GM12872 (cell line): ENCODE measurements around the gene CTIF.

Experiments used
- TF ChIP-seq, protein P1 (sequence below): IDR thresholded peaks from 3 replicates; pipeline ENCODE4 v1.5.1; 2011; ENCODE audit warnings: low read depth, mild to moderate bottlenecking, low read length, moderate library complexity; ENCODE audit not compliant: insufficient read depth

CTIF gene

DNA sequence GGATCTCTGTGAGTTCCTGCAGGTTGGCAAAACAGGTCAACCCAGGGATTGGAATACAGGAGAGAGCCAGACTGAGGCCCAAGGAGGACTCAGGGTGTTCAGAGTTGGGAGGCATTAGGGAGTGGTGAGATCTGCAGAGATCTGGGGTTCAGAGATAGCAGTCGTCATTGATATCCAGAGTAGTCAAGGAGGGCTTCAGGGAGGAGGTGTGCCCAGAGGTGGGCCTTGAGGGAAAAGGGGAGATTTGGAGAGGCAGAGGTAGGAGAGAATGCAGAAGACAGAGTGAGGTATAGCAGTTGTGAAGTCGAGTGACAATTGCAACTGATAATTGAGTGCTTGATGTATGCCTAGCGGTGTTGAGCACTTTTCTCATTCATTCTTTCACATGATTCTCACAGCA is 70.3 kb downstream of the CTIF start:
- TF ChIP-seq, protein P1, sequence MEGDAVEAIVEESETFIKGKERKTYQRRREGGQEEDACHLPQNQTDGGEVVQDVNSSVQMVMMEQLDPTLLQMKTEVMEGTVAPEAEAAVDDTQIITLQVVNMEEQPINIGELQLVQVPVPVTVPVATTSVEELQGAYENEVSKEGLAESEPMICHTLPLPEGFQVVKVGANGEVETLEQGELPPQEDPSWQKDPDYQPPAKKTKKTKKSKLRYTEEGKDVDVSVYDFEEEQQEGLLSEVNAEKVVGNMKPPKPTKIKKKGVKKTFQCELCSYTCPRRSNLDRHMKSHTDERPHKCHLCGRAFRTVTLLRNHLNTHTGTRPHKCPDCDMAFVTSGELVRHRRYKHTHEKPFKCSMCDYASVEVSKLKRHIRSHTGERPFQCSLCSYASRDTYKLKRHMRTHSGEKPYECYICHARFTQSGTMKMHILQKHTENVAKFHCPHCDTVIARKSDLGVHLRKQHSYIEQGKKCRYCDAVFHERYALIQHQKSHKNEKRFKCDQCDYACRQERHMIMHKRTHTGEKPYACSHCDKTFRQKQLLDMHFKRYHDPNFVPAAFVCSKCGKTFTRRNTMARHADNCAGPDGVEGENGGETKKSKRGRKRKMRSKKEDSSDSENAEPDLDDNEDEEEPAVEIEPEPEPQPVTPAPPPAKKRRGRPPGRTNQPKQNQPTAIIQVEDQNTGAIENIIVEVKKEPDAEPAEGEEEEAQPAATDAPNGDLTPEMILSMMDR, result no peak

DNA sequence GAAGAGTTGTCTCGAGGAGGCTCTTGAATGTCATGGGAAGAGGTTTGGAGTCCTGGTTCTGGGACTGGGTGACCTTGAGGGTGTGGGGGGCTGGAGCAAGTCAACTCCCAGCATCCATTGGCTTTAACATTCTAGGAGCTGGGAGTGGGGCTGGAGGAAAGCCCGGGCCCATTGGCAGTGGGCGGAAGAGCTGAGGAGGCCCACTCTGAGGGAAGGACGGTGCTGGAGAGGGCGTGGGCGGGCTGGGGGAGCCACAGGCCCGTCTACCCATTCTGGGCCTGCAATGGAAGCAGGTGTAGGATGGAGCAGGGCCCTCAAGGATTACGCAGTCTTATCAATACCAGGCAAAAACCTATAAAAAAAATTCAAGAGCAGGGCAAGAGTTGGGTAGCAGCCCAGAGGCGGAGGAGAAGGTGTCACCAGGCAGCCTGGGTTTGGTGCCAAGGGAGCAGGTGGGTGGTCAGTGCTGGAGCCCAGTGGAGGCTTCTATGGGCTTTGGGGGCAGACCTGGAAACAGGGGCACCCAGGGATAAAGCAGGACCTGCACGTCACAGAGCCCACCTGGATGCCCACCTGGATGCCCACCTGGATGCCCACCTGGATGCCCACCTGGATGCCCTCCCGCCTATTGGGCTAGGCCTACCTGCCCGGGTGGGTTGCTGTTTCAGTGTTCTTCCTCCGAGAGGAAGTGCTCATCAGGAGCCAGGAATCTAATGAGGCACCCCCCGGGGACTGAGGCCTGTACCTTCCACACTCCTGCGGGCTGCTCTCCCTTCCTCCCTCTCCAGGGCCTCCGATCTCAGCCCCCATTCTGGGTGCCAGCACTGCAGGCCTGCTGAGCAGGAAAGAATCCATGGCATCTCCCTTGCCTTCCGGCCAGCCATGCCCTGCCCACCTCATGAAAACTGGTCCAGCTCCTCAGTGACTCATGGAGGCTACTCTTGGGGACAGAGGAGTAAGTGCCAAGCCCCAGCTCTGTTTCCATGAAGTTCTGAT is 71.3 kb downstream of the CTIF start:
- TF ChIP-seq, protein P1, result no peak

DNA sequence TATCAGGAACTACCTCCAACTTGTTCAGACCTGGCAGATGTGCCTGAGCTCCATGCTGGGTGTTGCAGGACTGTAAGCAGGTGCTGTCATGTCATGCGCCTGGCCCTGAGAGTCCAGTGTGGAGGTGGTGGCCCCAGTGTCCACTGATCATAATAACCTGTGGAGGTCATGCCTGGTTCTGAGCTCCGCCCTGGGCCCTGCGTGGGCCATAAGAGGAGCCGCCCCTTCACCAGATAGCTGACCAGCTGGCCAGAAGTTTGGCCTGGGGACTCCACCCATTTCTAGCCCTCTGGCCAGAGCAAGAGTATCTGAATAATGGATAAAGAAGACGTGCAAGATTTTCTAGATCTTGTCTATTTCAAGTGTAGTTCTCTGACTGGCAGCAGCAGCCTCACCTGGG is 72.4 kb downstream of the CTIF start:
- TF ChIP-seq, protein P1, result no peak

DNA sequence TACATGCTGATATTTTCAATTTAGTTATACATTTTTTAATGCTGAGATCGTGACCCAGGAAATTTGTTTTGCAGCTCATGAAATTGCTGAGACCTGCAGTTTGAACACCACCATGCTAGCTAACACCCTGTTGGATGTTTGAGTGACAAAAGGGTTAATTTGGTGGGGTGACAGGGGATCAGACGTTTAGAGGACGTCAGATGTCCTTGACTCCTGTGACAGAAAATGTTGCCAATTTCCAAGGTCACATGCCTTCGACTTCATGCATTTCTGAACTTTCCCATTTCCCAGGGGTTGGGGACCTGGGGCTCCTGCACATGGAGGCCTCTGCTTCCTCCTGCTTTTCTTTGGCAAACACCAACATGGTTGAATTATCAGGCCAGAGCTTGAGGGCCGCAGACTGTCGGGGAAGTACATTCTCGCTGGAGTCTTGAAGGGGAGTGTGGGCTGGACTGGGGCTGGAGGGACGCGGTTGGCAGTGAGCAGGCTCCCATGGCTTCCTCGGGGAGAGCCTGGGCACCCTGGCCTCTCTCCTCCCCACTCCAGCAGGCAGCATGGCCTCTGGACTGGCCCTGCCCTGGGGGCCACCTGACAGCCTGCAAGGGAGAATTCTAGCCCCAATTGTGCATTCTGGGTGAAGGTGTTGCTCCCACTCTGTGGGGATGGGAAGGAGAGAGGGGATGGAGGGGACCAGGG is 73.1 kb downstream of the CTIF start:
- TF ChIP-seq, protein P1, result no peak

DNA sequence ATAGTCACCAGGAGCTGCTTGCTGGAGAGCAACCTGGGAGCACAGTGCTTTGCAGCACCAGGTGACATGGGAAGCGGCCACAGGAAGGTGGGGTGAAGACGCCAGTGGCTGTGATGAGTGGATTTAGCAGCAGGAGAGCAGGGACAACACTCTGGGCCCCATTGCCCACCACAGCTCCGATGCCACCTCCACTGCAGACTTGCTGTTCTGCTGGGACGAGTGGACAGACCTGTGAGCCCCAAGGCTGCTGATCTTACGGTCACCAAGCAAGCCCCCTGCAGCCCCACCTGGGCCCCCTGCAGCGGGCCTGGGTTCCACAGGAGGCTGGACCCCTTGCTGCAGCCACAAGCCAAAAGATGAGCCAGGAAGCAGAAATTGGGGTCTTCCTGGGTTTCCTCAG is 73.7 kb downstream of the CTIF start:
- TF ChIP-seq, protein P1, result no peak

DNA sequence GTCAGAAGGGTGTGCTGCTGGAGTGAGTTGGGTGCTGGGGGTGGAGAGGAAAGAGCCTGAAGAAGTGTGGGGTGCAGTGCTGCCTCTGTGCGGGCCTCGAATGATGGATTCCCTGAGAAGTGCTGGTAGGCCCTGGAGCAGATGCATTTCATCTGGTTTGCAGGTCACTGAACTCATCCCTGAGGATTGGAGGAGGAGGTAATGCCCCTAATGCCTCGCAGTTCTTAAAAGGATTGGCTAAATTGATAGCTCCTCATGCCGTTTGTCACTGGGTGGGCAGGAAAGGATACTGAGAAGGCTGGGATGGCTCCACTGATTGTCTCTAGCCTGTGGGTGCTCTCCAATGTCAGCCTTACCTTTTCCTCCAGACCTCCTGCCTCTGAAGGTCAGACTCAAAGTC is 74.1 kb downstream of the CTIF start:
- TF ChIP-seq, protein P1, result no peak

DNA sequence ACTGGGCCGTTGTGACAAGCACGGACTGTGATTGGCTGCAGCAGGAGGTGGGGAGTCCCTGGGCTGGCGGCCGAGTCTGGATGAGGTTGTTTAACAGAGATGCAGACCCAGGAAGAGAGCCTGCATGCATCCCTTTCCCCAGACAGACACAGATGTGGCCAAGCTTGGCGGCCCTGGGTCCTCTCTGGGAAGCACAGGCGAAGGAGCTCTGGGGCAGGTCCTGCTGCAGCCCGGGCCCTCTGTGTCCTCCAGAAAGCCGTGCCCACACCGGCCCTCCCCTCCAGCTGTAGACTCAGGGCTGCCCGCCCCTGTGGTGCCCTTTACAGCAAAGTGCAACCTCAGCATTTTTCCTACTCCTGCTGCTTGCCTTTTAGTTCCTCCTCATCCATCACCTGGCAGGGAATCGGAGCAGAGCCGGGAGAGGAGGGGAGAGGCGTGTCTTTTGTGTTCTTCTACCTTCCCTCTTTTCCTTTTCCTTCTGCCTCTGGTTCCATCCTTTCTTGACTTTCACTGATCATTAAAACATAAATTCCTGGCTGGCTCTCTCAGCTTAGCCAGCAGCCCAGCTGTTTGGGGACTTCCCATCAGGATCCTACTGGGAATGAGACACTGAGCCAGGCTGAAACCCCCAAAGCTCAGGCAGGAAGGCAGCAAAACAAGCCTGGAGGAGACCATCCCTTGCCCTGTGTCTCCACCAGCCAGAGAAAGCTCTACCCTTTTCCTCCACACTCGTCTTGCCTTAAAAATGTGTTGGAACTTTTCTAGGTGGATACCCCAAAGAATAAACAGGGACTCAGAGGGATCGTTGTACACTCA is 75.0 kb downstream of the CTIF start:
- TF ChIP-seq, protein P1, result no peak
